Smooth muscle cell (in vitro differentiated cells): ENCODE measurements around the gene CPEB2. TPM values are rescaled to one million over a fixed set of nuclear protein-coding genes. Genes with fewer than 3 reads are reported as not detected.
A peak's percentile ranks its signal among the peaks of the same experiment; 100 is the strongest.

ENCODE experiments used
- DNase-seq: peaks from one replicate; lab custom pipeline; 2025; ENCODE audit not compliant: unreplicated experiment; lab: John Stamatoyannopoulos, UW
- H2AFZ ChIP-seq: fragments of 200-600 bp; sonication (generic); 2 replicates; pipeline ENCODE4 v1.6.0; 2016; ENCODE audit warnings: antibody characterized with exemption, low read depth, mild to moderate bottlenecking
- H3F3A ChIP-seq: fragments of 200-600 bp; sonication (generic); 2 replicates; pipeline ENCODE4 v1.6.0; 2017; ENCODE audit warnings: antibody characterized with exemption, low read depth
- H3K27ac ChIP-seq: fragments of 200-600 bp; sonication (generic); 2 replicates; pipeline ENCODE4 v1.5.1; 2016; ENCODE audit warnings: low read depth, mild to moderate bottlenecking
- H3K27me3 ChIP-seq: fragments of 200-600 bp; sonication (generic); 2 replicates; pipeline ENCODE4 v1.6.1; 2016; ENCODE audit warnings: low read depth, mild to moderate bottlenecking
- H3K36me3 ChIP-seq: fragments of 200-600 bp; sonication (generic); 2 replicates; pipeline ENCODE4 v1.5.1; 2016; ENCODE audit warnings: low read depth
- H3K4me1 ChIP-seq: fragments of 200-600 bp; sonication (generic); 2 replicates; pipeline ENCODE4 v1.5.1; 2016; ENCODE audit warnings: low read depth
- H3K4me2 ChIP-seq: fragments of 200-600 bp; sonication (generic); 2 replicates; pipeline ENCODE4 v1.6.0; 2016; ENCODE audit warnings: mild to moderate bottlenecking
- H3K4me3 ChIP-seq: fragments of 200-600 bp; sonication (generic); 2 replicates; pipeline ENCODE4 v1.5.1; 2016; ENCODE audit warnings: mild to moderate bottlenecking
- H3K79me2 ChIP-seq: fragments of 200-600 bp; sonication (generic); 2 replicates; pipeline ENCODE4 v1.6.0; 2016; ENCODE audit warnings: low read depth, mild to moderate bottlenecking
- H3K9ac ChIP-seq: fragments of 200-600 bp; sonication (generic); 2 replicates; pipeline ENCODE4 v1.6.0; 2016; ENCODE audit warnings: low read depth
- H3K9me3 ChIP-seq: fragments of 200-600 bp; sonication (generic); replicated peaks from 2 replicates; pipeline ENCODE4 v1.5.1; 2016; ENCODE audit warnings: low read depth
- H4K20me1 ChIP-seq: fragments of 200-600 bp; sonication (generic); 2 replicates; pipeline ENCODE4 v1.6.0; 2016; ENCODE audit warnings: low read depth
- WGBS: methylation state at CpG from one replicate; pipeline ENCODE4 v1.1.7; 2016; ENCODE audit warnings: low lambda C conversion rate; 5-methylcytosine and 5-hydroxymethylcytosine counted together
- polyA plus RNA-seq: library from polyadenylated mRNA; unstranded; fragments of >200 nt; fragmentation: Nextera tagmentation; extraction: Ambion mirVana; gene quantifications from 2 replicates; pipeline ENCODE4 v1.2.1, GENCODE V29; 2016
- total RNA-seq: library from RNA; depleted of rRNA; stranded (reverse); fragments of >200 nt; gene quantifications from 2 replicates; pipeline ENCODE4 v1.2.3, GENCODE V29; 2014
- TF ChIP-seq, protein P1 (sequence below): fragments of 200-600 bp; sonication (generic); IDR thresholded peaks from 2 replicates; pipeline ENCODE4 v1.5.1; 2017; ENCODE audit warnings: borderline replicate concordance, mild to moderate bottlenecking, antibody characterized with exemption; ENCODE audit not compliant: insufficient read depth, poor library complexity, severe bottlenecking

CPEB2 gene
- total and polyA plus RNA-seq, 2 experiments from 2014 or later, result 5.8 to 35.4 TPM

GRCh38 chr4:15040916-15041463, 38.7 kb downstream of the CPEB2 start:
- DNase-seq, result no peak
- no peak overlapping the region for H3K4me3 ChIP-seq
- 84% methylated on average over 3 of the region's 3 CpGs for whole genome bisulfite sequencing
- H3K79me2 ChIP-seq, result peaks cover 2% of the 10 kb centered on the region
- H3K27ac ChIP-seq, result peak overlapping the region; percentile 56
- H3K9me3 ChIP-seq, result no peaks in the 10 kb centered on the region
- no peaks in the 10 kb centered on the region for H3F3A ChIP-seq
- H3K4me1 ChIP-seq, result no peaks in the 10 kb centered on the region
- peaks cover 22% of the 10 kb centered on the region for H4K20me1 ChIP-seq
- no peaks in the 10 kb centered on the region for H3K36me3 ChIP-seq
- no peaks in the 10 kb centered on the region for H3K27me3 ChIP-seq
- H3K9ac ChIP-seq, result no peak overlapping the region
- H2AFZ ChIP-seq, result no peak overlapping the region
- H3K4me2 ChIP-seq, result no peak overlapping the region
- TF ChIP-seq, protein P1, sequence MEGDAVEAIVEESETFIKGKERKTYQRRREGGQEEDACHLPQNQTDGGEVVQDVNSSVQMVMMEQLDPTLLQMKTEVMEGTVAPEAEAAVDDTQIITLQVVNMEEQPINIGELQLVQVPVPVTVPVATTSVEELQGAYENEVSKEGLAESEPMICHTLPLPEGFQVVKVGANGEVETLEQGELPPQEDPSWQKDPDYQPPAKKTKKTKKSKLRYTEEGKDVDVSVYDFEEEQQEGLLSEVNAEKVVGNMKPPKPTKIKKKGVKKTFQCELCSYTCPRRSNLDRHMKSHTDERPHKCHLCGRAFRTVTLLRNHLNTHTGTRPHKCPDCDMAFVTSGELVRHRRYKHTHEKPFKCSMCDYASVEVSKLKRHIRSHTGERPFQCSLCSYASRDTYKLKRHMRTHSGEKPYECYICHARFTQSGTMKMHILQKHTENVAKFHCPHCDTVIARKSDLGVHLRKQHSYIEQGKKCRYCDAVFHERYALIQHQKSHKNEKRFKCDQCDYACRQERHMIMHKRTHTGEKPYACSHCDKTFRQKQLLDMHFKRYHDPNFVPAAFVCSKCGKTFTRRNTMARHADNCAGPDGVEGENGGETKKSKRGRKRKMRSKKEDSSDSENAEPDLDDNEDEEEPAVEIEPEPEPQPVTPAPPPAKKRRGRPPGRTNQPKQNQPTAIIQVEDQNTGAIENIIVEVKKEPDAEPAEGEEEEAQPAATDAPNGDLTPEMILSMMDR, result no peak

DNA sequence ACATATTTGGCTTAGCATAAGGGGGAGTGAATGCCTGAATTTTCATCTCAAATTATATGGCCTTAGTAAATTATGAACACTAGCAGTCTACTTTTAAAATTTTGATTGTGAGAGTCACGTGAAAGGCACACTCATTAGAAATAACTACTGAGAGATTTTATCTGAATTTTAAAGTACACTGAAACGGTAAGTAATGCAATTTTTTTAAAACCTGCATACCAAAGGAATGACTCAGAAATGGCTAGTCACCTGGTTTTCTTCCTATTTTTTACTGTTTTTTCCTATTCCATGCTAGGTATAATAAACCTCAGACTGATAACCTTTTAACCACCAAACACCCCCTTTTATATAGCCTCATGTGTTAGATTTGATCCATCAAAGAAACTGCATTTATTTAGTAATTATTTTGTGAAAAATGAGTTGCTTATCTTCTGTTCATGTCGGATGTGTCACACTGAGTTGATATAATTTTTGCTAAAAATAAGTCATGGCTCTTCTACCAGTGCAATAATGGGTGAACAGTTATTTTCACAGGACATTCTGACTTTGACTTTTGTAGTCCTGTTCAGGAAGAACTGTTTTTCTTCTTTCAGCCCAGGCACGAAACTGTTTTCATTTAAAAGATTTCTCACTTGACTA, 40.4 kb downstream of the CPEB2 start:
- 57% methylated on average over 4 of the region's 4 CpGs for WGBS
- no peak for DNase-seq
- Histone ChIP-seq H3K9ac (no peak overlapping the region), H4K20me1 (peaks cover 27% of the 10 kb centered on the region), H3K4me1 (no peaks in the 10 kb centered on the region), H3F3A (no peaks in the 10 kb centered on the region), H2AFZ (no peak overlapping the region), H3K36me3 (no peaks in the 10 kb centered on the region), H3K9me3 (no peaks in the 10 kb centered on the region), H3K4me2 (no peak overlapping the region), H3K79me2 (peaks cover 10% of the 10 kb centered on the region), H3K4me3 (no peak overlapping the region), H3K27ac (peak overlapping the region; percentile 56), H3K27me3 (no peaks in the 10 kb centered on the region)
- TF ChIP-seq, protein P1, result no peak

GRCh38 chr4:15043226-15043625, 40.9 kb downstream of the CPEB2 start:
- H3K4me1 ChIP-seq, result no peaks in the 10 kb centered on the region
- H3K36me3 ChIP-seq, result no peaks in the 10 kb centered on the region
- no peak overlapping the region for H3K9ac ChIP-seq
- WGBS, result 82% methylated on average over 3 of the region's 3 CpGs
- H2AFZ ChIP-seq, result no peak overlapping the region
- H3K4me3 ChIP-seq, result no peak overlapping the region
- H4K20me1 ChIP-seq, result peaks cover 29% of the 10 kb centered on the region
- no peak for DNase-seq
- TF ChIP-seq, protein P1, result no peak
- H3K9me3 ChIP-seq, result no peaks in the 10 kb centered on the region
- peak overlapping the region; percentile 56 for H3K27ac ChIP-seq
- no peaks in the 10 kb centered on the region for H3K27me3 ChIP-seq
- peaks cover 13% of the 10 kb centered on the region for H3K79me2 ChIP-seq
- H3F3A ChIP-seq, result no peaks in the 10 kb centered on the region
- no peak overlapping the region for H3K4me2 ChIP-seq

GRCh38 chr4:15043922-15044321, 41.6 kb downstream of the CPEB2 start:
- no peak for DNase-seq
- Histone ChIP-seq H3K27me3 (no peaks in the 10 kb centered on the region), H3K79me2 (peaks cover 14% of the 10 kb centered on the region)

More at GRCh38 chr4:15043922-15044321, 41.6 kb downstream of the CPEB2 start:
- H3F3A ChIP-seq, result no peaks in the 10 kb centered on the region
- no peak overlapping the region for H3K9ac ChIP-seq
- no peaks in the 10 kb centered on the region for H3K4me1 ChIP-seq
- no peak overlapping the region for H2AFZ ChIP-seq
- no peaks in the 10 kb centered on the region for H3K36me3 ChIP-seq
- H3K4me2 ChIP-seq, result no peak overlapping the region
- TF ChIP-seq, protein P1, result no peak
- H3K27ac ChIP-seq, result no peak overlapping the region
- 97% methylated on average over 1 of the region's 1 CpG for WGBS
- no peak overlapping the region for H3K4me3 ChIP-seq
- no peaks in the 10 kb centered on the region for H3K9me3 ChIP-seq
- peaks cover 35% of the 10 kb centered on the region for H4K20me1 ChIP-seq
